Epithelial cell of umbilical artery (primary cell): Measurements from ENCODE around the gene NLGN2. TPM values are rescaled to one million over a fixed set of nuclear protein-coding genes. Genes with fewer than 3 reads are reported as not detected.

Source experiments
- total RNA-seq: library from RNA; depleted of rRNA; stranded (reverse); fragments of >200 nt; gene quantifications from 2 replicates; pipeline ENCODE4 v1.2.3, GENCODE V29; 2014

NLGN2 gene
- 2.1 and 2.6 TPM in 2 replicates for total RNA-seq

DNA sequence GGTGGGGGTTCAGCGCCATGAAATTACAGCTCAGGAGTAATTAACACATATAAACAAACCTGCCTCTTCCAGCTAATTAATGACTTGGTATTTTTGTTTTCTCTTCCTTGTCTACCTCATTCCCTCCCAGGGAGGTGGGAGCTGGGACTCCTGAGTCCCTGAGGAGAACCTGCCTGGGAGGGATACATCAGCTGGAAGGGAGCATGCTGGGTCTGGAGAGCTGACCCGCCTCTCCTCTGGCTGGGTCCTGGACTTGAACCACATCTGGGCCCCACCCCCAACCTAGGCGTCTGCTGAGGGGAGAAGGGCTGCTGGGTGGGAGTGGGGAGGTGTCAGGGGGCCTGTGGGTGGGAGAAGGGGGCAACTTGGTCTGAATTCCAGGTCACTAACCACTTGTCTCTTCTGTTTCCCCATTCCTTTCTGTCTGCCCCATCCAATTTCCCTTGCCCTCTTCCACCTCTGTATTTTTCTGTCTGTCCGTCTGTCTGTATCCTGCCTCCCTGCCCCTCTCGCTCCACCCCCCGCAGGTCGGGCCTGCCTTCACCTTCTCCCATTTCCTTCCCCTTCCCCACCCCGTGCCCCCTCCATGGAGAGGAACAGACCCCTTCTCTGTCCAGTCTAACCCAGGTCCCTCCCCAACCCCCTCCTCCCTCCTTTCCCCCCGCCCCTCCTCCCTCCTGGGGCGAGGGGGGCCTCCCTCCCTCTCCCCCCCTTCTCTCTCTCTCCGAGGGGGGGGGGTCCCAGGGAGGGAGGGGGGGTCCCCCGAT, at the start of gene NLGN2:
TSS of gene NLGN2 (plus strand) at position 361 of the 767 bp plus-strand sequence. CDS start 411 bp downstream, outside the sequence.

DNA sequence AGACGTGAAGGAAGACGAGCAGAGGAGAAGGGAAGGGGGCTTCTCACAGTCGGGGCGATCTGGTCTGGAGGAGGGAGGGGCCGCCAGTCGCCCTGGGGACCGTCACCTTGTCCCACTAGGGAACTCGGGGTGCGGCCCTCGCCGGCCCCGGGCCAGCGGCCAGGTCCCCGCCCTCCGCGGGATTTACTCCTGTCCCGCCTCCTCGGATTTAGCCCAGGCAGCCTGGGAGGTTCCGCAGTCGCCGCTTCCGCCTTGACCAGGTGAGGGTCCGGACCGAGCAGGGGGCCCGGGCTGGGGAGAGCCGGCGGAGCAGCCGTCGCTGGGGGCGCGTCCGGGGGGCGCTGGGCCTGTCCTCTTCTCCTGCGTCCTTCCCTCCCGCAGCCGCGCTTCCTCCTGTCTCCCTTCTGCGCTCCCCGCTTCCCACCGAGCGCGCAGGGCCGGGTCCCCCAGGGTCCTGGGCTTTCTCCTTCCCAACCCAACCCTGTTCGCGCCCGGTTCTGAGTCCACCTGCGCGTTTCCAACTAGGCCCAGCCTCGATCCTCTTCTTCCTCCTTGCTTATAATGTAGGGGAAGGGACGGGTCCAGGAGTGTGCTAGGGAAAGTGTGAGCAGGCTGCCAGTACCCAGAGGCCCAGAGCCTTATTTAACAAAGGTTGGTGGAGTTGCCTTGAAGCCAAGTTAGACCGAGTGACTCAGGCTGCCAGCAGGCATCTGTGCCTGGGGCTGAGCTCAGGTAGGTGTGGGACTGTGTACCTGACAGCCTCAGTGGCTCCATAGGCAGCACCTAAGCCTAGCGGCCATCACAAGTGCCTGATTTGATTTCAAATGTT, 26.6 kb upstream of the NLGN2 start, which contains the start of gene TNK1:
TSS of gene TNK1 (plus strand) at position 235 of the 829 bp plus-strand sequence. CDS start 1,838 bp downstream, outside the sequence.

DNA sequence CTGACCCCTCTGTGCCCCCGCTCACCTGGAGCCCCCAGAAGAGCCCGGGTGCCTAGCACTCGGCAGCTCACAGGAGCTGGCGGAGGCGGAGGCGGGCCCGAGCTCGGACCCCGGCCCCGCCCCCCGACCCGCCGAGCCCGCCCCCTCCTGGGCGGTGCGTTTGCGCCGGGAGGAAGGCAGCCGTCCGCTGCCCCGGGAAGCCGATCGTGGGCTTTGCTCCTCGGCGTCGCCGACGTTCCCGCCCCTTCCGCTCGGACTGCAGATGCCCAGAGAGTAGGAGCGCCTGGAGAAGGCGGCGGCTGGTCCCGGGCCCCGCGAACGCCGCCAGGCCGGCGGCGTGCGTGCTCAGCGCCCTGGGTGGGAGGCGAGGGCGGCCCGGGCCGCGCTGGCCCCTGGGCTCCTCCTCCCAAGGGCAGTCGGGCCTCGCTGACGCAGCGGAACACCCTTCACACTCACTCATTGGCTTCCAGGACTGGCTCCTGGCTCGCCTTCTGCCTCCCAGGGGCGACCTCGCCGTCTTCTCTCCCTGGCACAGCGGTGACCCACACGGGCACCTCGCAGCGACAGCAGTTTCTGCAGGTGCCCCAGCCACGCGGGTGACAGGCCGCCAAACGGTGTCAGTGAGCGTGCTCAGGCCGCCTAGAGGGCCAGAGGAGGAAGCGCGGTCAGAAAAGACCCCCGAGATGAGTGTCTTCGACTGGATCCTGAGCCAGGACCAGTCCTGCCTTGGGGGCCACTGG, 13.0 kb upstream of the NLGN2 start, which contains the start of gene PLSCR3:
TSS of gene PLSCR3 (minus strand) at position 74 of the 740 bp plus-strand sequence. CDS start 415 bp downstream, outside the sequence.

DNA sequence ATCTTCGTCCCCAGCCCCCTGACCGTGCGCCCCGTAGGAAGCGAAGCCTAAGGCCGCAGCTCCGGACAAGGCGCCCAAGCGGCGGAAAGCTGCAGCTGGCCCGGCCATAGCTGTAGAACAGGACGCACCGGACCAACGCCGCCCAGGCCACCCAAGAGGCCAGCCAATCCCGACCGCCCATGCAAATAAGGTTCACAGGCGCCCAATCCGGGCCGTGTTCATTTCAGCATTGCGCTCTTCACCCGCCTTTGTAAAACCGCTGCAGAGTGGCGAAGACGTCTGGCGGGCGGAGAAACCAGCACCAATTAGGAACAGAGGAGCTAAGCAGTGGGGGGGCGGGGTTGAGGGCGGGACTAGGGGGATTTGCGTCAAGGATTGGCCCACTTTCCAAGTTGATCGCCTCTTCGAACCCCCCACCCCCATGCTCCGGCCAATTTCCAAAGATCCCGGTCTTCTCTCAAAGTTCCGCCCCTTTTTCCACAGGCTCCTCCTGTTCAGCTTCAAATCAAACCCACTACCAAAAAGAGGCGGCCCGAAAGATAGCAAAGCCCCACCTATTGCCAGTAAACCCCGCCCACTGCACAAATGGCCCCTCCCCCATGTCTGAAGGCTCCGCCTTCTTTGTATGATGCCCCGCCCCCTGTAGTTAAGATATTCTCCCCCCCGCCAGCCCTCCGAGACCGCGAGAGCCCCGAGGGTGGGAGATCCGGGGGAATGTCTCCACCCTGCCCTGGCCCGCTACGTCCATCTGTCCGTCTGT, 3.5 kb upstream of the NLGN2 start, which contains the start of gene TMEM256:
TSS of gene TMEM256 (minus strand) at position 121 of the 760 bp plus-strand sequence. CDS start at position 108, 13 bp downstream.

DNA sequence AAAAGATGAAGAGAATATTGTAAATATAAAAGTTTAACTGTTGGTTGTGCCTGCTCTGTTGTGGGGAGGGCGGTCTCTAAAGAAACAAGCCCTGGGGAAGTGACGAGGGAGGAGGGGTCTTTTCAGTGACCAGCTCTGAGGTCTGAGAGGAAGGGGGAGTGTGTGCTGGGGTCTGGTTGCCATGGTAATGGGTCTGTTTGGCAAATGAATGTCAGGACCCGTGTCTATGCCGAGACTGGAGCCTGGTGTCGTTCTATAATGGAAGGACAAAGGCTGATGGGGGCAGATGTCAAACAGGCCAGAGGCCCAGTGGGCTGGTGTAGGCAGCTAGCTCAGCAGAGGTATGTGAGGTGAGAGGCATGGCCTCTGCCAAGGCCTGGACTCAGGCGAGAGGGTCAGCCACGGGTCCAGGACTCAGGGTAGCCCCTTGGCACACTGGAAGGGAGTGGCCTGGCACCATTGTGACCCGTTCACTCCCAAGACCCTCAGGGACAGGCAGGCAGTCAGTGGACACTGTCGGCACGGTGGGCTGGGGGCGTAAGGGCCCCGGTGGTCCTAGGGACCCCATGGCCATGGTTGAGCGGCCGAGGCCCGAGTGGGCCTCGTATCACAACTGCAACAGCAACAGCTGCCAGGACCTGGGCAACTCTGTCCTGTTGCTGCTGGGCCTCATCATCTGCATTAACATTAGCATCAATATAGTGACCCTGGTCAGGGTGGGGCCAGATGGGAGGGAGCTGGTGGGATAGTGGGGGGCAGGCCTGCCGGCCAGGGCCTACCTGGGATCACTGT, 12.4 kb downstream of the NLGN2 start, which contains the start of gene SPEM1:
TSS of gene SPEM1 (plus strand) at position 506 of the 792 bp plus-strand sequence. CDS start at position 567, 61 bp downstream.

DNA sequence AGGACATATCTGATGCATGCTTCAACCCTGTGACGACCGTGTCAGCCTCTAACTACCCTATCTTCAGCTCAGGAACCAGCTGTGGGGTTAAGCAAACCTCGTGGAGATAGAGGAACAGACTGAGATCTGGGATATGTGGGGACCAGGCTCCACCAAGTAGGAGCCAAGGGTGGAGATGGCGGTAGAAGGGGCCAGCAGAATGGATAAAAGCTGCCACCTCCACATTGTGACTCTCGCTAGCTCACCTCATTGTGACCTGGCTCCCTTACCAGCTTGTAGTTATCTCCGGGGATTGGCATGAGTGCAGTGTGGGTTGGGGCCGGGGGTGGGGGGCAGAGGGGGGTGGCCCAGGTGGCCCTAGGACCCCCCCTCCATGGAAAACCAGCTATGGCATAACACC, 17.7 kb downstream of the NLGN2 start, which contains the start of gene SPEM2:
TSS of gene SPEM2 (plus strand) at position 301 of the 400 bp plus-strand sequence. CDS start at position 374, 73 bp downstream.

DNA sequence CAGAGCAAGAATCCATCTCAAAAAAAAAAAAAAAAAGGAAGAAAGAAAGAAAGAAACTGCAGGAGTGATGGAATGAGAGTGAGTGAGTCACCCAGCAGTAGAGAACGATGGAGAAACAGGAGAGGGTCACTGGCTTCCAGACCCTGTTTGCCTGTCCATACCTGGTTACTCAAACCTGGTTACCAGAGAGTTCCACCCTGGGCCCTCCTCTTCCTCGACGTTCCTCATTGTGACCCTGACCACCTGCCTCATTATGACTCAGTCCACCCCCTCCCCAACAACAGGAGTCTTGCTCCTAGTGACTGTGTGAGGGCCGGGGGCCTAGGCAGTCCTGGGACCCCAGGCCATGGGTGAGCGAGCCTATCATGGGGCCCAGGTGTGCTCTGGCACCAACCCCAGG, 20.9 kb downstream of the NLGN2 start, which contains the start of gene SPEM3:
TSS of gene SPEM3 (plus strand) at position 301 of the 400 bp plus-strand sequence. CDS start at position 347, 46 bp downstream.

DNA sequence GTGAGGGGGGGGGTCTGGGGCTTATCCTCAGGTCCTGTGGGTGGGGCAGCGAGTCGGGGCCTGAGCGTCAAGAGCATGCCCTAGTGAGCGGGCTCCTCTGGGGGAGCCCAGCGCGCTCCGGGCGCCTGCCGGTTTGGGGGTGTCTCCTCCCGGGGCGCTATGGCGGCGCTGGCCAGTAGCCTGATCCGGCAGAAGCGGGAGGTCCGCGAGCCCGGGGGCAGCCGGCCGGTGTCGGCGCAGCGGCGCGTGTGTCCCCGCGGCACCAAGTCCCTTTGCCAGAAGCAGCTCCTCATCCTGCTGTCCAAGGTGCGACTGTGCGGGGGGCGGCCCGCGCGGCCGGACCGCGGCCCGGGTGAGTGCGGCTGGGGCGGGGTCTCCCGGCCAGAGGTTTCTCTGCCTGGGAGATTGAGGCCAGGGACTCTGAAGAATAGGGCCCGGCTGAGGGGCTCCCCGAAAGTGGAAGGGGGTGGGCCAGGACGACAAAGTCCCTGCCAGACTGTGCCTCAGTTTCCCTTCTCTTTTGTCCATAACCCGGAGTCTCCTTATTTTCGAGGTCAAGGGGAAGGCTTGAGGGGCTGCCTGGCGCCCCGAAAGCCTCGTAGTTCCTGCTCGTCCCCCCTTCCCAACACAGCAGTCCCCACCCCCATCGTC, 31.9 kb downstream of the NLGN2 start, which contains the start of gene FGF11:
TSS of gene FGF11 (plus strand) at position 51 of the 651 bp plus-strand sequence. CDS start at position 160, 109 bp downstream.

DNA sequence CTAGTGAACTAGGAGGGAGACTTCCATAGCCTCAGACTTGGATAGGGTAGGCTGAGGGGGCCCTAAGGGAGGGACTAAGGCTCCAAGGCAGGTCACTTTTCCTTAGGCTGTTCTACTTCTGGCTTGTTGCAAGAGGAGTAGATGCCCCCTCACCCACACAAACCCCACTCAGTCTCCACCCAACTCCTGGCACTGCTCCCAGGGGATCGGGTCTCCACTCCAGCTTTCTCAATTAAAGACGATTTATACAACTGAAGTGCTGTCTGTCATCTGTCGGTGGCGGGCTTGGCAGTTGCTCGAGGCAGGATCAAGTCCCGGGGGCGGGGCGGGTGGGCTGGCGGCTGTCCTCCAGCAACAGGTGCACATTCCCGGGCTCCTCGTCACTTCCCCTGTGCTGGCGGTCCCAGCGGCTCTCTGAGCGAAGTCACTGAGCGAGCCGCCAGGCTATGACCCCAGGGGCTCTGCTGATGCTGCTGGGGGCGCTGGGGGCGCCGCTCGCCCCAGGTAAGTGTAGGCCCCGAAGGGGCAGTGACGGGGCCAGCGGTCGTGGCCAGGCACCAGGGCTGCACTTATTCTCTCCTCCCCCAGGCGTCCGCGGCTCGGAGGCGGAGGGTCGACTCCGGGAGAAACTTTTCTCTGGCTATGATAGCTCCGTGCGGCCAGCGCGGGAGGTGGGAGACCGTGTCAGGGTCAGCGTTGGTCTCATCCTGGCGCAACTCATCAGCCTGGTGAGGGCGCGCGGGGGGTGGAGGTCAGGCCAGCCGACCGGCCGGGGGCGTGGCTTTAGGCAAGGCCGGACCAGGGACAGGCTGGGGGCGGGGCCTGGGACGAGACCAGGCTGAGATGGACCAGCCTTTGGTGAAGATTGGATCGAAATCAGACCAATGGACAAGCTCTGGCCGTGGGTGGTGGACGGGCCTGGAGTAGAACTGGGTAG, 37.3 kb downstream of the NLGN2 start, which contains the start of gene CHRNB1:
TSS of gene CHRNB1 (plus strand) at position 380 of the 937 bp plus-strand sequence. CDS start at position 447, 67 bp downstream.

Other genes with a start within 250 kb of the NLGN2 start
- gene ASGR1, start 228.5 kb upstream of the NLGN2 start, total RNA-seq, result 5.5 and 9.1 TPM in 2 replicates
- 7.8 and 10.4 TPM in 2 replicates for gene DLG4, start 188.0 kb upstream of the NLGN2 start, total RNA-seq
- gene ACADVL, start 187.9 kb upstream of the NLGN2 start, total RNA-seq, result 164 and 179 TPM in 2 replicates
- 36.1 and 40.6 TPM in 2 replicates for gene DVL2, start 173.3 kb upstream of the NLGN2 start, total RNA-seq
- 39.7 and 43.9 TPM in 2 replicates for gene PHF23, start 168.4 kb upstream of the NLGN2 start, total RNA-seq
- gene GABARAP, start 165.4 kb upstream of the NLGN2 start, total RNA-seq, result 52.1 and 157 TPM in 2 replicates
- gene CTDNEP1, start 156.1 kb upstream of the NLGN2 start, total RNA-seq, result 14.1 and 19.5 TPM in 2 replicates
- 48.8 and 52.3 TPM in 2 replicates for gene ELP5, start 155.6 kb upstream of the NLGN2 start, total RNA-seq
- gene CLDN7, start 145.4 kb upstream of the NLGN2 start, total RNA-seq, result 12.9 and 15.6 TPM in 2 replicates
- under 0.01 and 0.30 TPM in 2 replicates for gene SLC2A4, start 126.1 kb upstream of the NLGN2 start, total RNA-seq
- gene YBX2, start 113.2 kb upstream of the NLGN2 start, total RNA-seq, result 0.15 TPM in 1 of 2 replicates, not detected in the other
- 761 and 967 TPM in 2 replicates for gene EIF5A, start 100.2 kb upstream of the NLGN2 start, total RNA-seq
- 34.8 and 60.0 TPM in 2 replicates for gene GPS2, start 92.5 kb upstream of the NLGN2 start, total RNA-seq
- gene NEURL4, start 78.5 kb upstream of the NLGN2 start, total RNA-seq, result 12.0 and 17.9 TPM in 2 replicates
- not detected in 2 replicates for gene ACAP1, start 71.3 kb upstream of the NLGN2 start, total RNA-seq
- gene KCTD11, start 55.7 kb upstream of the NLGN2 start, total RNA-seq, result 1.9 and 2.9 TPM in 2 replicates
- gene TMEM95, start 52.7 kb upstream of the NLGN2 start, total RNA-seq, result not detected in 2 replicates
- gene TNK1, start 26.8 kb upstream of the NLGN2 start, total RNA-seq, result 0.91 TPM in 1 of 2 replicates, not detected in the other
- 8.4 and 15.3 TPM in 2 replicates for gene PLSCR3, start 13.3 kb upstream of the NLGN2 start, total RNA-seq
- gene TMEM256, start 3.7 kb upstream of the NLGN2 start, total RNA-seq, result 71.3 and 188 TPM in 2 replicates
- gene SPEM1, start 12.5 kb downstream of the NLGN2 start, total RNA-seq, result not detected in 2 replicates
- gene SPEM2, start 17.8 kb downstream of the NLGN2 start, total RNA-seq, result not detected in 2 replicates
- not detected in 2 replicates for gene SPEM3, start 21.0 kb downstream of the NLGN2 start, total RNA-seq
- gene TMEM102, start 27.6 kb downstream of the NLGN2 start, total RNA-seq, result 5.6 and 7.5 TPM in 2 replicates
- gene FGF11, start 31.7 kb downstream of the NLGN2 start, total RNA-seq, result 0.15 and 0.32 TPM in 2 replicates
- 4.5 and 6.5 TPM in 2 replicates for gene CHRNB1, start 37.2 kb downstream of the NLGN2 start, total RNA-seq
- 6.7 and 7.1 TPM in 2 replicates for gene ZBTB4, start 71.8 kb downstream of the NLGN2 start, total RNA-seq
- gene SLC35G6, start 73.6 kb downstream of the NLGN2 start, total RNA-seq, result not detected in 2 replicates
- gene POLR2A, start 76.5 kb downstream of the NLGN2 start, total RNA-seq, result 54.1 and 66.9 TPM in 2 replicates
- gene TNFSF12, start 141.2 kb downstream of the NLGN2 start, total RNA-seq, result 3.6 and 6.5 TPM in 2 replicates
- gene TNFSF13, start 150.9 kb downstream of the NLGN2 start, total RNA-seq, result 0.46 and 1.6 TPM in 2 replicates
- 92.9 and 115 TPM in 2 replicates for gene SENP3, start 154.1 kb downstream of the NLGN2 start, total RNA-seq
- 1.1 and 1.3 TPM in 2 replicates for gene CD68, start 171.8 kb downstream of the NLGN2 start, total RNA-seq
- gene MPDU1, start 176.0 kb downstream of the NLGN2 start, total RNA-seq, result 117 and 125 TPM in 2 replicates
- not detected in 2 replicates for gene SOX15, start 182.2 kb downstream of the NLGN2 start, total RNA-seq
- 39.2 and 47.7 TPM in 2 replicates for gene FXR2, start 207.1 kb downstream of the NLGN2 start, total RNA-seq
- gene SAT2, start 220.0 kb downstream of the NLGN2 start, total RNA-seq, result 24.0 and 24.3 TPM in 2 replicates
- not detected in 2 replicates for gene SHBG, start 222.3 kb downstream of the NLGN2 start, total RNA-seq
- gene ATP1B2, start 243.1 kb downstream of the NLGN2 start, total RNA-seq, result not detected in 2 replicates